ENCODE data around the gene HS3ST3B1. TPM values are rescaled to one million over a fixed set of nuclear protein-coding genes. Genes with fewer than 3 reads are reported as not detected.

HS3ST3B1 gene
- total RNA-seq, 6 experiments from 2014 or later = 18.3 to 24.6 (median 22.3) TPM

- TF ChIP-seq, protein P1, sequence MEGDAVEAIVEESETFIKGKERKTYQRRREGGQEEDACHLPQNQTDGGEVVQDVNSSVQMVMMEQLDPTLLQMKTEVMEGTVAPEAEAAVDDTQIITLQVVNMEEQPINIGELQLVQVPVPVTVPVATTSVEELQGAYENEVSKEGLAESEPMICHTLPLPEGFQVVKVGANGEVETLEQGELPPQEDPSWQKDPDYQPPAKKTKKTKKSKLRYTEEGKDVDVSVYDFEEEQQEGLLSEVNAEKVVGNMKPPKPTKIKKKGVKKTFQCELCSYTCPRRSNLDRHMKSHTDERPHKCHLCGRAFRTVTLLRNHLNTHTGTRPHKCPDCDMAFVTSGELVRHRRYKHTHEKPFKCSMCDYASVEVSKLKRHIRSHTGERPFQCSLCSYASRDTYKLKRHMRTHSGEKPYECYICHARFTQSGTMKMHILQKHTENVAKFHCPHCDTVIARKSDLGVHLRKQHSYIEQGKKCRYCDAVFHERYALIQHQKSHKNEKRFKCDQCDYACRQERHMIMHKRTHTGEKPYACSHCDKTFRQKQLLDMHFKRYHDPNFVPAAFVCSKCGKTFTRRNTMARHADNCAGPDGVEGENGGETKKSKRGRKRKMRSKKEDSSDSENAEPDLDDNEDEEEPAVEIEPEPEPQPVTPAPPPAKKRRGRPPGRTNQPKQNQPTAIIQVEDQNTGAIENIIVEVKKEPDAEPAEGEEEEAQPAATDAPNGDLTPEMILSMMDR (IDR thresholded peaks at IDR 0.05) = no peak
- DNase-seq = no peak
- H3K4me1 Mint-ChIP-seq (ENCODE audit: low read depth) = peaks cover 68% of the 10 kb centered on the region
- H3K9me3 Mint-ChIP-seq = no peaks in the 10 kb centered on the region
- no peaks in the 10 kb centered on the region; the same call in 1 of the 2 replicates for H3K27me3 Mint-ChIP-seq (ENCODE audit: insufficient read depth)
- H3K4me3 Mint-ChIP-seq = peak overlapping the region; percentile 95
- H3K36me3 Mint-ChIP-seq (ENCODE audit: low read depth) = peaks cover 20% of the 10 kb centered on the region
- peak overlapping the region; percentile 90 for H3K27ac Mint-ChIP-seq
Measured at GRCh38 chr17:14303343-14304221, 2.7 kb downstream of the HS3ST3B1 start.

- Mint-ChIP-seq H3K4me3 (peak overlapping the region; percentile 79), H3K4me1 (ENCODE audit: low read depth) (peaks cover 66% of the 10 kb centered on the region), H3K27me3 (ENCODE audit: insufficient read depth) (no peaks in the 10 kb centered on the region; the same call in 1 of the 2 replicates), H3K36me3 (ENCODE audit: low read depth) (peaks cover 20% of the 10 kb centered on the region), H3K9me3 (no peaks in the 10 kb centered on the region), H3K27ac (peak overlapping the region; percentile 80)
- TF ChIP-seq, protein P1 (IDR thresholded peaks at IDR 0.05) = no peak
- DNase-seq = no peak
Measured at GRCh38 chr17:14304222-14304772, 3.4 kb downstream of the HS3ST3B1 start.

DNA sequence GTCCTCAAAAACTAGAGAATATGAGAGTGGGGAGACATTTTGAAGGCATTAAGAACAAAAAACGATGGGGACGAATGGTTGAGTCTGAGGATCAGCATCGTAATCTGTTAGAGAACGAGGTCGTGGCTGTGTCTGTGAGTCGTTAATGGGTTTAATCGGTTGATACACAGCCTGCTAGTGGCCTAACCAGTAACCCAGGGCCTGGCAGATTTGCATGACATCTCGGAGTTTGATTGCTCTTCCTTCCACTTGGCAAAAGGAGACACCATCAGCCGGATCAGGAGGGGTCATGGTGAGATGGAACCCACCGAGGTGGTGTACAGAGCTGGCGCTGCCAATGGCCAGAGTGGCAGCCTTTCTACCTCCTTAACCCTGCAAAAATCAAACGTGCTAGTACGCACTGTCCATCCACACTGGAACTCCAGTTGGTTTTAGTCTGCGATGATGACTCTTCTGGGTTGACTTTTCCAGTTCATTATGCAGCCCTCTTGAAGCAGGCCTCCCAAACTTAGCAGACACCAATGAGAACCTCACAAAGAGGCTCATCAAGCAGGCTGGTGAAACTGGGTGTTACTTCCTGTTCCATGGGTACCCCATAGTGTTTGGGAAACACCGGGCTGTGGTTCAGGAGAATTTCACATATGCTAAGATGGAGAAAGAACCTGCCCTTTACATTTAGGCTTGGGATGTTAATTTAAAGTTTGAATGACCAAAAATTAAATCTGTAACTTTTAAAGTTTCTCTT is 4.1 kb downstream of the HS3ST3B1 start:
- peak overlapping the region; percentile 80 for H3K27ac Mint-ChIP-seq
- DNase-seq = no peak
- H3K36me3 Mint-ChIP-seq (ENCODE audit: low read depth) = peaks cover 20% of the 10 kb centered on the region
- TF ChIP-seq, protein P1 (IDR thresholded peaks at IDR 0.05) = no peak
- peaks cover under 1% of the 10 kb centered on the region; the same call in 1 of the 2 replicates for H3K27me3 Mint-ChIP-seq (ENCODE audit: insufficient read depth)
- peak overlapping the region; percentile 79 for H3K4me3 Mint-ChIP-seq
- no peaks in the 10 kb centered on the region for H3K9me3 Mint-ChIP-seq
- peaks cover 64% of the 10 kb centered on the region for H3K4me1 Mint-ChIP-seq (ENCODE audit: low read depth)

DNA sequence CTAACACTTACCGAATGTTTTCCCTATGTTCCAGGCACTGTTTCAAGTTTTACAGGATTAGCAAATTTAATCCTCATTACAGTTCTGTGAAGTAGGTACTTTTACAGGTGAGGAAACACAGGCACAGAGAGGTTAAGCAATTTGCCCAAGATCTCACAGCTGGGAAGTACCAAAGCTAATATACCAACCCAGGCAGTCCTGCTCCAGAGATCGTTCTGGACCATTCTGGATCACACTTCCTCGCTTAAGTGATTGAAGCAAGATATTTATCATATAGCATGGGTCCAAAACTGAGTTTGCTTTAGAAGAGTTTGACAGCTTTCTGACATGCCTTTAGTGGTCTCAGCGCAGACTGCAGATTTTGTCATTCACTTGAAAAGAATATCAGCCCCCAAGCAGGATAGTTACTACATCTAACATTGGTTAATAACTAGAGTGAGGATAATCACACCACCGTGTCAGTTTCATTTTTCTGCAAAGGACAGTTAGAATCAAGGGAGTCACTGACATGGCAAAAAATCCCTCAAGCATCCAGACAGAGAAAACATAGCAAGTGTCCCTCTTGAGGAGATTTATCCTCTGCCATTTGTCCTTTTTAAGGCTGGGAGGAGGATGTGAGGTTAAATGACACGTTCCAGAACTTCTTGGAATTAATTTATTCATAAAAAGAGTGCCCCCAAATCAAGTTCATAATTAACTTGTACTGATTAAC is 5.1 kb downstream of the HS3ST3B1 start:
- TF ChIP-seq, protein P1 (IDR thresholded peaks at IDR 0.05) = no peak
- Mint-ChIP-seq H3K4me1 (ENCODE audit: low read depth) (peaks cover 64% of the 10 kb centered on the region), H3K36me3 (ENCODE audit: low read depth) (peaks cover 26% of the 10 kb centered on the region), H3K27ac (peak overlapping the region; percentile 80), H3K4me3 (peak overlapping the region; percentile 79), H3K9me3 (no peaks in the 10 kb centered on the region), H3K27me3 (ENCODE audit: insufficient read depth) (peaks cover 2% of the 10 kb centered on the region; the same call in 1 of the 2 replicates)
- no peak for DNase-seq

DNA sequence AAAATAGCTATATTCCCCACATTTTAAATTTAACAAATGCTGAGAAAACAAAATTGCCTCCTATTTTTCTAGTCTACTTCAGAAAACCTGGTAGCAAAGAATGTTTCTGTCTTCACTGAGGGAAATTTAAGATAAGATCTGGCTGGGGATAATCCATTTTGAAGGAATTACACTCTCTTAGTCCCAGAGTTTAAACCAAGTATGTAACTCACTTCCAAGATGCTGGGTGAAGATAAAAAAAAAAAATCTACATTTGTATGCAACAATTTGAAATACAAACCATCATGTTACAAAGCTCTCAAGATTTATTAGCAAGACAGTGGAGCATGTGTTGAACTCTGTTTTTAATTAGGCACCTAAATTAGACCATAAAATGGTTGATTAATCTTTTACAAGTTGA is 5.7 kb downstream of the HS3ST3B1 start:
- TF ChIP-seq, protein P1 (IDR thresholded peaks at IDR 0.05) = no peak
- H3K4me3 Mint-ChIP-seq = peak overlapping the region; percentile 79
- H3K27ac Mint-ChIP-seq = peak overlapping the region; percentile 80
- H3K36me3 Mint-ChIP-seq (ENCODE audit: low read depth) = peaks cover 30% of the 10 kb centered on the region
- H3K9me3 Mint-ChIP-seq = no peaks in the 10 kb centered on the region
- peaks cover 64% of the 10 kb centered on the region for H3K4me1 Mint-ChIP-seq (ENCODE audit: low read depth)
- peaks cover 2% of the 10 kb centered on the region; the same call in 1 of the 2 replicates for H3K27me3 Mint-ChIP-seq (ENCODE audit: insufficient read depth)
- no peak for DNase-seq
